Measurements from ENCODE around the gene KIAA0930. TPM values are rescaled to one million over a fixed set of nuclear protein-coding genes. Genes with fewer than 3 reads are reported as not detected.

The KIAA0930 gene
- total and polyA plus RNA-seq, 2 of the 4 experiments (the other 2 are of a cell fraction): 25.3 to 34.1 TPM

GRCh38 chr22:45227645-45228400, 12.9 kb downstream of the KIAA0930 start (continued):
- no peak for TF ChIP-seq ELK1 (IDR thresholded peaks at IDR 0.05; ENCODE audit: borderline replicate concordance, low read depth, low read length)

DNA sequence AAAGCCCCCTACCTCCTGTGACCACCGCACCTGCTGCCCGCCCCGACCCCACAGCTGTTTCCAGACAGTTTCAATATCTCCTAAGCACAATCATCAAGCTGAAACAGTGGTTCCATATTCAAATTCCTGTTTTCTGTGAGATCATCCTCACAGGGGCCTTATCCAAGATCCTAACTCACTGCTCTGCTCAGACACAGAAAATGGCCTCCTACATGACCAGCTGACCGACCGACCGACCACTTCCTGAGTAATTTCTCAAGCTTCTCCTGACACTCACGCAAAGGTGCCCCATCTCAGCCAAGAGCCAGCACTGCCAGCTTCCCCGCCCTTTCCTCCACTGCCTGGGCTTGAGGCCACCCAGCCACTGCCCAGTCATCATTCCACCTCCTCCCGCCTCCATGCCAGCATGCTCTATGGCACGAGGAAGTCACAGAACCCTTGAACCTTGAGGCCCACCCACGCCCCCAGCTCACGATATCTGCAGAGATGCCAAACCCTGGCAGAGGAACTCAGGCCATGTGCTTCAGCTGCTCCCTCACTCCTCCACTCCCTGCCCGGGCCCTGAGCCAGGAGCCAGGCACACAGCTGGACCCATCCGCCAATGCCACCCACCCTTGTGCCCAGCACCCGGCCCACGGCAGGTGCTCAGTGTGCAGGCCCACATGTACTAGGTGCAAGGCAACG, 14.0 kb downstream of the KIAA0930 start:
- peaks cover 60% of the 10 kb centered on the region for H4K20me1 ChIP-seq (ENCODE audit: insufficient read depth, low read length)
- in situ Hi-C loops (cut with MboI; ENCODE audit: low sequenced_read_pairs): no loop called here
- ATAC-seq (ENCODE audit: low read depth): peak; percentile 43

More for the DNA sequence above, 14.0 kb downstream of the KIAA0930 start:
- Histone ChIP-seq H2BK20ac (ENCODE audit: low read depth, low read length) (no peak overlapping the region), H3K23ac (ENCODE audit: low read depth, low read length) (no peak overlapping the region), H2AFZ (replicated peaks; ENCODE audit: low read length, poor library complexity) (no peak overlapping the region), H3K27me3 (ENCODE audit: control insufficient read depth, insufficient read depth, low read length) (no peaks in the 10 kb centered on the region), H3K9me3 (ENCODE audit: control insufficient read depth, insufficient read depth, low read length) (no peaks in the 10 kb centered on the region), H2AK9ac (replicated peaks; ENCODE audit: low read depth, low read length, poor library complexity) (no peak overlapping the region), H4K5ac (ENCODE audit: low read depth, low read length) (no peak overlapping the region), H4K8ac (ENCODE audit: low read depth in 2 of 2, low read length in 2 of 2) (no peak overlapping the region), H2BK120ac (ENCODE audit: low read depth, low read length) (no peak overlapping the region), H3K79me1 (ENCODE audit: low read depth in 1 of 2, low read length in 2 of 2) (peaks cover 0 to 61% of the 10 kb centered on the region in 2 experiments; a peak in 2 of 4 replicates), H4K91ac (ENCODE audit: insufficient read depth, low read depth, low read length) (no peak overlapping the region), H3K4me3 (ENCODE audit: insufficient read depth, low read depth, low read length) (no peak overlapping the region), H2BK5ac (ENCODE audit: low read depth, low read length, poor library complexity, severe bottlenecking) (no peak overlapping the region), H3K14ac (replicated peaks; ENCODE audit: low read depth, low read length) (no peak overlapping the region), H3K36me3 (ENCODE audit: control insufficient read depth, insufficient read depth, low read length) (0 out of 2 replicates have a peak, but pooled peaks cover 2% of the 10 kb centered on the region), H3K27ac (ENCODE audit: insufficient read depth, low read length) (no peak overlapping the region), H3K4me1 (ENCODE audit: control insufficient read depth, insufficient read depth, low read length) (peaks cover 7% of the 10 kb centered on the region; the same call in 1 of the 2 replicates), H3K4me2 (ENCODE audit: low read depth, low read length) (no peak overlapping the region), H3K56ac (ENCODE audit: extremely low read depth, insufficient read depth, low read length) (no peak overlapping the region), H2AK5ac (ENCODE audit: low read depth, low read length) (0 out of 2 replicates have a peak overlapping the region, but pooled peaks have one; percentile 7), H3K9ac (ENCODE audit: low read depth, low read length) (no peak overlapping the region), H2BK15ac (ENCODE audit: low read depth, low read length) (no peak overlapping the region), H3K4ac (ENCODE audit: low read depth, low read length) (no peak overlapping the region), H3K9me1 (ENCODE audit: insufficient read depth, low read length) (no peaks in the 10 kb centered on the region; the same call in 1 of the 2 replicates), H3K18ac (ENCODE audit: low read depth, low read length) (no peak overlapping the region)
- TF ChIP-seq POLR2A (IDR thresholded peaks at IDR 0.05; ENCODE audit: low read depth, low read length) (no peak), CHD1 (IDR thresholded peaks at IDR 0.05; ENCODE audit: low read depth, low read length) (no peak), MXI1 (IDR thresholded peaks at IDR 0.05; ENCODE audit: borderline replicate concordance, low read depth, low read length) (no peak), RAD21 (IDR thresholded peaks at IDR 0.05; ENCODE audit: low read length) (no peak), MAFK (IDR thresholded peaks at IDR 0.05; ENCODE audit: low read depth, low read length) (no peak), BHLHE40 (IDR thresholded peaks at IDR 0.05; ENCODE audit: low read depth, low read length) (no peak), FOS (IDR thresholded peaks at IDR 0.05; ENCODE audit: low read depth, low read length) (no peak), RFX5 (IDR thresholded peaks at IDR 0.05; ENCODE audit: low read depth, low read length) (no peak), ELK1 (IDR thresholded peaks at IDR 0.05; ENCODE audit: borderline replicate concordance, low read depth, low read length) (no peak), CEBPB (IDR thresholded peaks at IDR 0.05; ENCODE audit: low read depth, low read length) (no peak), MAZ (IDR thresholded peaks at IDR 0.05; ENCODE audit: borderline replicate concordance, low read depth, low read length) (no peak)
- TF ChIP-seq, protein P1, sequence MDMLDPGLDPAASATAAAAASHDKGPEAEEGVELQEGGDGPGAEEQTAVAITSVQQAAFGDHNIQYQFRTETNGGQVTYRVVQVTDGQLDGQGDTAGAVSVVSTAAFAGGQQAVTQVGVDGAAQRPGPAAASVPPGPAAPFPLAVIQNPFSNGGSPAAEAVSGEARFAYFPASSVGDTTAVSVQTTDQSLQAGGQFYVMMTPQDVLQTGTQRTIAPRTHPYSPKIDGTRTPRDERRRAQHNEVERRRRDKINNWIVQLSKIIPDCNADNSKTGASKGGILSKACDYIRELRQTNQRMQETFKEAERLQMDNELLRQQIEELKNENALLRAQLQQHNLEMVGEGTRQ (IDR thresholded peaks at IDR 0.05; ENCODE audit: low read depth, low read length): no peak
- intact Hi-C loops (cut with micrococcal nuclease) (no loop called here), dilution Hi-C loops (cut with HindIII; ENCODE audit: low sequenced_read_pairs, unreplicated experiment) (no loop called here)
- no TSS peak for BruUV-seq (replicated peaks)
- 85% methylated on average over 16 of the region's 17 CpGs; no CpG with 5 or more reads in 1 of the 2 experiments for WGBS, 2 experiments (ENCODE audit: extremely low coverage in 2 of 2, insufficient read length in 1 of 2)
- ChIA-PET CTCF (no interaction called here), POLR2A (ENCODE audit: unreplicated experiment) (no interaction called here)
- DNase-seq: no peak
